Stimulated activated CD8-positive, alpha-beta memory T cell treated with anti-CD3 and anti-CD28 coated beads, Interleukin-12 subunit alpha, Interleukin-12 subunit beta, amount 100 ng/mL, for 1 hour (primary cell): ENCODE results near the gene HAUS6.
"Not testable (repeated sequence)": the region's sequence is repeated elsewhere in the genome, so short reads cannot be mapped to it uniquely, and the experiment has no call there.

Source experiments
- DNase-seq: peaks from one replicate; pipeline ENCODE4 v3.0.0-alpha.2; 2020; ENCODE audit warnings: low read depth

HAUS6 gene

GRCh38 chr9:19102631-19103345 is at the start of gene HAUS6:
HAUS6 (minus strand) TSS chr9:19102904; CDS start chr9:19102651, 253 bp downstream.
- peak; percentile 74 for DNase-seq

DNA sequence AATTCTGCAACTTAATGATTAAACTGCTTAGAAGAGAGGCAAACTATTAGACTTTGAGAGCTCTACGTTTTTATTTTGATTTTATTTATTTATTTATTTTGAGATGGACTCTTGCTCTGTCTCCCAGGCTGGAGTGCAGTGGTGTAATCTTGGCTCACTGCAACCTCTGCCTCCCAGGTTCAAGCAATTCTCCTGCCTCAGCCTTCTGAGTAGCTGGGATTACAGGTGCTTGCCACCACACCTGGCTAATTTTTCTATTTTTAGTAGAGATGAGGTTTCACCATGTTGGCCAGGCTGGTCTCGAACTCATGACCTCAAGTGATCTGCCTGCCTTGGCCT is 49.4 kb upstream of the HAUS6 start:
- DNase-seq: not testable (repeated sequence)

DNA sequence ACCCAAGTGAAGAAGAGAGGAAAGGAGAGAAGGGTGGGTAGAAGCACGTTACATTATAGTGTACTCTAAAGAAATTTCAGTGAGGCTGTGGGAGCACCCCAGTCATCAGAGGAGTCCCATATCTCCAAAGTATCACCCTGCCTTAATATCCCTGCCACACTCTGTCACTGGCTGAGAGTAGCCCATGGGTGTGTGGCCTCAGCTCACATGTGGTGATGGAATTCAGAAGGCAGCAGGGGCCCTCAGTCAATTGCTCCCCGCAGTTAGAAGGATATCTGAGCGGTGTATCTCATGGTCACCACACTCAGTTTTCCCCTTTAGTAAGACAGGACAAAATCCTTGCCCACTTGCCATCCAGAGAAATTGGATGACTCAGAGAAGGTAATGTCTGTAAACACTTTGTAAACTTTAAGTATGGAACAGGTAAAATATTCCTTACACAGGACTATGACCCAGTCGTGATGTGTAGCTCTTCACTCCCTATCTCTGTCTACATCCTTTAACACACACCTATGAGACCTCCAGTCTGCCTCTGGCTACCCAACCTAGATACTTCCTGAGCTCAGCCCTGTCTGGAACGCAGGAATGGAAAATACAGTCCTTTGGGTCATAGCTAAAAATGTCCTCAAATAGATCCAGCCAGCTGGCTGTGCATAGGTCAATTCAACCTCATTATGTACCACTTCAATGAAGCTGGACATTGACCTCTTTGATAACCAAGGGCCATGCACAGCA is 48.9 kb upstream of the HAUS6 start:
- no peak for DNase-seq

GRCh38 chr9:19149230-19149629 is 46.5 kb upstream of the HAUS6 start:
- DNase-seq: no peak

DNA sequence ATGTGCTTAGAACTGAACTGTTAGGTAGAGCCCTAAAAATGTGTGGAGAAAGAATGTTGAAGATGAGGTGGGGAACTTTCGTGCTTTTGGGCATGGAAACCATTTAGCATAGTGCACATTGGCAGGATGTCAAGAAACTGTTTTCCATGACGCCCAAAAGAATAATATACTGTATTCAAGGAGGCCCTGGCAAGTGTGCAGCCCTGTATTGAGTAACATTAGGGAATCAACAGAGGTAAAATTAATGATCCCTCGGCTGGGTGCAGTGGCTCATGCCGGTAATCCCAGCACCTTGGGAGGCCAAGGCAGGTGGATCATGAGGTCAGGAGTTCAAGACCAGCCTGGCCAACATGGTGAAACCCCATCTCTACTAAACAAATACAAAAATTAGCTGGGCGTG is 45.5 kb upstream of the HAUS6 start:
- no peak for DNase-seq

DNA sequence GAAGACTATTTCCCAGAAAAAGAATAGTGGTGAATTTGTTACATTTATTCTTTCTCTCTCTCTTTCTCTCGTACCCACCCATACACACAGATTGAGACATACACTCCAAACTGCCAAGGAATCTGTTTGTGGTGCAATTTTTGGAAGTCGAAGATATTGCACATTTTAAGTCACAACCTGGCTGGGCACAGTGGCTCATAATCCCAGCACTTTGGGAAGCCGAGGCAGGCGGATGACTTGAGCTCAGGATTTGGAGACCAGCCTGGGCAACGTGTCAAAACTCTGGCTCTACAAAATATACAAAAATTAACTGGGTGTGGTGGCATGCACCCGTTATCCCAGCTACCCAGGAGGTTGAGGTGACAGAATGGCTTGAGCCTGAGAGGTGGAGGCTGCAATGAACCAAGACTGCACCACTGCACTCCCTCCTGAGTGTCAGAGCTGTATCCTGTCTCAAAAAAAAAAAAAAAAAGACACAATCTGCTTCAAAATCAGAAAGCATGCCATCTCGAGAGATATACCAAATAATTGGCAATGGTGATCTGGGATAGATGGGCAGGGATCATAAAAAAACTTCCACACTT is 43.8 kb upstream of the HAUS6 start:
- no peak for DNase-seq

DNA sequence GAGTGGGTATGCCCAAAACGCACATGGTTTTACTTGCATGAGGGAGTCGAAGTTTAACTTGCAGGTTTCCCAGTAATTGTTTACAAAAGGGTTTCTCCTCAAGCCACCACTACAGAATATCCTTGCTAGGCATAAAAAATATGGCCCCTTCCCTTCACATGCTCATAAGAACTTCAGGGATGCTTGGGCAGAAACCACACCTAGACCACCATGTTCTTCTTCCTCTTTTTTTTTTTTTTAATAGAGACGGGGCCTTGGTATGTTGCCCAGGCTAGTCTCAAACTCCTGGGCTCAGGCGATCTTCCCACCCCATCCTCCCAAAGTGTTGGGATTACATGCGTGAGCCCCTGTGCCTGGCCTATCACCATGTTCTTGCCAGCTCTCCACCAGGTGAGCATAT is 43.2 kb upstream of the HAUS6 start:
- no peak for DNase-seq

DNA sequence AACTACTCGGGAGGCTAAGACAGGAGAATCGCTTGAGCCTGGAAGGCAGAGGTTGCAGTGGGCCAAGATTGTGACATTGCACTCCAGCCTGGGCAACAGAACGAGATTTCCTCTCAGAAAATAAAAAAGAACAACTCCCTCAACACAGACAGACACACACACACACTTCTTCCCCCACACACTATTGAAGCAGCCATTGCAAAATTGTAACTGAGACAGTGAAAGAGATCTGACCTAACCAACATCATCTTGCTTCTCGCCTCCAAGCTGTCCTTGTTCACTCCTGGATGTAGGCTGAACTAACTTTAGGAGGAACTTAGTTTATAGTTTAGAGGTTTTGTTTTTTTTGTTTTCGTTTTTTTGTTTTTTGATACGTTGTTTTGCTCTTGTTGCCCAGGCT is 37.6 kb upstream of the HAUS6 start:
- DNase-seq: no peak

- DNase-seq: no peak
Observed at GRCh38 chr9:19138084-19138483, 35.4 kb upstream of the HAUS6 start.

DNA sequence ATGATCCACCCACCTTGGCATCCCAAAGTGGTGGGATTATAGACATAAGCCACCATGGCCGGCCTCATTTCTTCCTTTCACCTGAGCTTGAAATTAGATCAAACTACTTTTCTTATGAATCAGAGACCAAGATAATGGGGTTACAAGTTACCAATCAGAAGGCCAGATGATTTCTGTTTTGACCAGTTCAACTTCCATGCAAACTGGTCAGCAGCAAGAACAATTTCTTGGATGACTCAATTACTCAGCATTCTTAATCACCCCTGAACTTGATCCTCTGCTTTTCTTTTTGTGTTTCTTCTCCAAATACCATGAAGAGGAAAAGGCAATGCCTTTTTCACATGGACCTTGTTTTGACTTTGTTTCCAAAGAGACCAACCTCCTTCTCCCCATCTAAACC is 34.6 kb upstream of the HAUS6 start:
- no peak for DNase-seq

- no peak for DNase-seq
Observed at GRCh38 chr9:19136129-19136528, 33.4 kb upstream of the HAUS6 start.

DNA sequence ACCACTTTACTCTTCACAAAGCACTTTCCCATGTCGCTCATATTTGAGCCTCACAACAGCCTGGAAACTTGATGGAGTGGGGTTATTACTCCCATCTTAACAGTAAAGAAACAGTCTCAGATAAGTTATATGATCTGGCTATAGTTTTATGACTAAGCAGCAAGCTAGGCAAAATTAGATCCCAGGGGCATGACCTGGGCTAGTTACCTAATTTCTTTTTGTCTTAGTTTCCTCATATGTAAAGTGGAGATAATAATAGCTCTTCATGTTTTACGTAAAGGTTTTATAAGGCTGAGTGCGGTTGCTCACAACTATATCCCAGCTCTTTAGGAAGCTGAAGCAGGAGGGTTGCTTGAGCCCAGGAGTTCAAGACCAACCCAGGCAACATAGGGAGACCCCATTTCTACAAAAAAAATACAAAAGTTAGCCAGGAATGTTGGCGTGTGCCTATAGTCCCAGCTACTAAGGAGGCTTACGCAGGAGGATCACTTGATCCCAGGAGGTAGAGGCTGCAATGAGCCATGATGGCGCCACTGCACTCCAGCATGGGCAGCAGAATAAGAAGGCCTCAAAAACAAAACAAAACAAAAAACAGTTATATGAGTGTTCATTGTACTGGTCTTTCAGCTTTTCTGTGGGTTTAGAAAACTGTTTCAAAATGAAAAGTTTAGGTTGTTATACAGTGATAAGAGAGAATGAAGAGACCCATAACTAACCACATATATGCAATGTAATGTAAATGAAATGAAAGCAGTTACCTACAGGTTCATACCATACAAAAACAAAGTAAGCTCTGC is 31.0 kb upstream of the HAUS6 start:
- no peak for DNase-seq

DNA sequence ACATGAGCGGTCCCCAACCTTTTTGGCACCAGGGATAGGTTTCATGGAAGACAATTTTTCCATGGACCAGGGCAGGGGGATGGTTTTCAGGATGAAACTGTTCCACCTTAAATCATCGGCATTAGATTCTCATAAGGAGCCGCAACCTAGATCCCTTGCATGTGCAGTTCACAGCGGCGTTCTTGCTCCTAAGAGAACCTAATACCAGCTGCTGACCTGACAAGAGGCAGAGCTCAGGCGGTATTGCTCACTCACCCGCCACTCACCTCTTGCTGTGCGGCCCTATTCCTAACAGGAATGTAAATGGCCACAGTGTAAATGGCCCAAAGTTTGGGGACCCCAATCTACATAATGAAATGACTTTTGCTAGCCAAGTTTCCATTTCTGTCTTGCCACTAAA is 27.7 kb upstream of the HAUS6 start:
- no peak for DNase-seq

GRCh38 chr9:19127871-19128500 is 25.3 kb upstream of the HAUS6 start:
- DNase-seq: no peak

GRCh38 chr9:19124430-19124793 is 21.7 kb upstream of the HAUS6 start:
- DNase-seq: no peak

DNA sequence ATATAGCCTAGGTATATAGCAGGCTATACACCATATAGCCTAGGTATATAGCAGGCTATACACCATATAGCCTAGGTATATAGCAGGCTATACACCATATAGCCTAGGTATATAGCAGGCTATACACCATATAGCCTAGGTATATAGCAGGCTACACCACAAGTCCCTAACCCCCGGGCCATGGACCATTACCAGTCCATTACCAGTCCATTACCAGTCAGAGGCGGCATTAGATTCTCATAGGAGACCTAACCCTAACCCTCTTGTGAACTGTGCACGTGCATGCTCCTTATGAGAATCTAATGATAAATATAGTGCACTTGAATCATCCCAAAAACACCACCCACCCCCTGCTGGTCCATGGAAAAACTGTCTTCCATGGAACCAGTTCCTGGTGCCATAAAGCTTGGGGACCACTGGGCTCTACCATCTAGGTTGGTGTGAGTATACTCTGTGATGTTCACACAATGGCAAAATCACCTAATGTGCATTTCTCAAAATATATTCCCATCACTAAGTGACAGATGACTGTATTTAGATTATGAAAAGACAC is 19.9 kb upstream of the HAUS6 start:
- no peak for DNase-seq

DNA sequence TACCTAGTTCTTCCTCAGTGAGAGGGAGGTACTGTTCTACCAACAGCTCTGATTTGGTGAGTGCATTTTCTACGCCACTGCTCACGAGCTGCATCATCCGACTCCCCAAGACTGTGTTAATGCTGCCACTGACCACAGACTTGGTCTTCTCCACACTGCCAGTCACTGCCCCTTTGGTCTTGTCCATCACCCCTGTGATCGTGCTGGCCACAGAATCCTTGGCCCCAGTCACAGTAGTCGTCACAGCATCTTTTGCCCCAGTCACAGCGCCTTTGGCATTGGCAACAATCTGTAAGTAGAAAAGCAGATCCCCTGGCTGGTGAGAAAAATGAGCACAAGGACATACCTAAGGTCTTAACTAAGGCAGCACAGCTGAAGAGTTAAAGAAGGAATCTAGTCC is 18.2 kb upstream of the HAUS6 start:
- DNase-seq: no peak

DNA sequence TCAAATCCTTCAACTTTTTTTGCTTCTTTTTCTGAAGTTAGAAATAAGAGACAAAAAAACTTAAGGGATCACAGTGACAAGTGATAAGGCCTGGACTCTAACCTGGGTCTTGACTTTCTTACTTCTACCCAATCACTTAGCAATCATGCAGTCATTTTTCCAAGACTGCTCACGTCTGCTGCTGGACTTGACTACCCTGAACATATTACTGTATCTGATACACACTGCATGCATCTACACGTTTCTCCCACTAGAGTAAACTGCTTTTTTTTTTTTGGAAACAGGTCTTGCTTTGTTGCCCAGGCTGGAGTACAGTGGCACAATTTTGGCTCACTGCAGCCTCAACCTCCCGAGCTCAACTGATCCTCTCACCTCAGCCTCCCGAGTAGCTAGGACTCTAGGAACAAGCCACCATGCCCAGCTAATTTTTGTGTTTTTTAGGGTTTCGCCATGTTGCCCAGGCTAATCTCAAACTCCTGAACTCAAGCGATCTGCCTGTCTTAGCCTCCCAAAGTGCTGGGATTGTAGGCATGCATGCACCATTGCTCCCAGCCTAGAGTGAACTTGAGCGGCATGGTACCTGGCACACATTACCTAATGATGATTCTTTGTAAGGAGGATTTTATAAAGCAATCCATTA is 17.2 kb upstream of the HAUS6 start:
- no peak for DNase-seq

GRCh38 chr9:19119246-19119645 is 16.5 kb upstream of the HAUS6 start:
- no peak for DNase-seq

DNA sequence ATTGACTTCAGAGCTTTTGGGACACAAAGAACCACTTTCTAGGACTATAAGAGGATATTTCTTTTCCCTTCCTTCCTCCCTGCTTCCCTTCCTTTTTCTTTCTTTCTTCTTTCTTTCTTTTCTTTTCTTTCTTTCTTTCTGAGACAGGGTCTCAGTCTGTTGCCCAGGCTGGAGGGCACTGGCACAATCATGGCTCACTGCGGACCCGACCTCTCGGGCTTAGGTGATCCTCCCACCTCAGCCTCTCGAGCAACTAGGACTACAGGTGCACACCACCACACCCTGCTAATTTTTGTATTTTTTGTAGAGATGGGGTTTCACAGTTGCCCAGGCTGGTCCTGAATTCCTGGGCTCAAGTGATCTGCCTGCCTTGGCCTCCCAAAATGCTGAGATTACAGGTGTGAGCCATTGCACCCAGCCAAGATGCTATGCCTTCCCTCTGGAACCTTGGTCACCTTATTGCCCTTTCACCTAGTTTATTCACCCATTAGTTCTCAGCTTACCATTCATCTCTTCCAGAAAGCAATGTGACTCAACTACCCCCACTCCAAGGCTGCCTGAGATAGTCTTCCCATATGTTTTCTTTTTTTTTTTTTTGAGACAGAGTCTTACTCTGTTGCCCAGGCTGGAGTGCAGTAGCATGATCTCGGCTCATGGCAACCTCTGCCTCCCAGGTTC is 14.5 kb upstream of the HAUS6 start:
- no peak for DNase-seq
